Mammary epithelial cell (primary cell): ENCODE measurements around the gene MAGI1.

Experiments used
- CTCF ChIP-seq, 2 donors: IDR thresholded peaks in 1 of 2; conservative IDR thresholded peaks in 1 of 2; 2 replicates each; pipeline ENCODE4 v1.5.1; 2011 to 2012; ENCODE audit warnings: inconsistent platforms in 2 of 2, low read length in 2 of 2, mild to moderate bottlenecking in 2 of 2, control low read depth in 1 of 2, low read depth in 1 of 2; ENCODE audit not compliant: insufficient read depth in 1 of 2; ENCODE audit errors: extremely low read depth in 1 of 2
- EZH2 ChIP-seq: IDR thresholded peaks from 2 replicates; pipeline ENCODE4 v1.6.1; 2012; ENCODE audit warnings: low read length, inconsistent platforms, borderline replicate concordance

GRCh38 chr3:66038726-66039589, at the start of gene MAGI1:
- TF ChIP-seq CTCF (conservative IDR thresholded peaks at IDR 0.05 in 1 of 2, IDR thresholded peaks at IDR 0.05 in 1 of 2; ENCODE audit: extremely low read depth in 1 of 2, insufficient read depth in 1 of 2, low read depth in 1 of 2, low read length in 2 of 2), result no peak
- no peak for TF ChIP-seq EZH2
